Esophagus mucosa (tissue), 1 donor: ENCODE measurements around the gene EIF5. TPM values are rescaled to one million over a fixed set of nuclear protein-coding genes. Genes with fewer than 3 reads are reported as not detected.

ENCODE experiments used
- ATAC-seq: fragments of 200-7000 bp; cut with Tn5 transposase; one replicate; pipeline ENCODE4 v1.9.1; 2020
- total RNA-seq: library from RNA; stranded (reverse); gene quantifications from one replicate; pipeline ENCODE4 v1.2.4, GENCODE V29; 2023
- donor health status: DM: yes; HTN: yes; CAD: no.

EIF5 gene
- total RNA-seq, 1 donor from 2014 or later, result 253 TPM

DNA sequence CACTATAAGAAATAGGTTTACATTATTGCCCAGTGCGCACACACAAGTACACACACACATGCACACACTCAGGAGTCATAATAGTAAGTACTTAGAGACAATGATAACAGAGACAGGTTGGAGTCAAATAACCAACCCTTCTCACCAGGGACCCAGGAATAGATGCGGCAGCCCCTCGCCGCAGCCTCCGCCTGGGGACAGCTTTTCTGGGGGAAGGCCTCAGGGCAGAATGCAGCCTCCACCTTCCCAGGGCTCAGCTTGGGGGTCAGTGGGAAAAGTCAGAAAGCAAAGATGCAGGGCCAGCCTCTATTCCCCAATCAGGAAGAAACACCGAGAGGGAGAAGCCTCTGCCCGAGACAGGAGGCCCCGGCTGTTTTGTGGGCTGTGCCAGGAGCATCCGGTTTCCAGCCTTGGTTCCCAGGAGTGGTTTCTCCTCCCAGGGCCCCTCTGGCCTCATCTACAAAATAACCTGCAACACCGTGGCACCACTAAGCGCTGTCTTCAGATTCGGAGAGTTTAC is 23.4 kb upstream of the EIF5 start:
- no peak for ATAC-seq

DNA sequence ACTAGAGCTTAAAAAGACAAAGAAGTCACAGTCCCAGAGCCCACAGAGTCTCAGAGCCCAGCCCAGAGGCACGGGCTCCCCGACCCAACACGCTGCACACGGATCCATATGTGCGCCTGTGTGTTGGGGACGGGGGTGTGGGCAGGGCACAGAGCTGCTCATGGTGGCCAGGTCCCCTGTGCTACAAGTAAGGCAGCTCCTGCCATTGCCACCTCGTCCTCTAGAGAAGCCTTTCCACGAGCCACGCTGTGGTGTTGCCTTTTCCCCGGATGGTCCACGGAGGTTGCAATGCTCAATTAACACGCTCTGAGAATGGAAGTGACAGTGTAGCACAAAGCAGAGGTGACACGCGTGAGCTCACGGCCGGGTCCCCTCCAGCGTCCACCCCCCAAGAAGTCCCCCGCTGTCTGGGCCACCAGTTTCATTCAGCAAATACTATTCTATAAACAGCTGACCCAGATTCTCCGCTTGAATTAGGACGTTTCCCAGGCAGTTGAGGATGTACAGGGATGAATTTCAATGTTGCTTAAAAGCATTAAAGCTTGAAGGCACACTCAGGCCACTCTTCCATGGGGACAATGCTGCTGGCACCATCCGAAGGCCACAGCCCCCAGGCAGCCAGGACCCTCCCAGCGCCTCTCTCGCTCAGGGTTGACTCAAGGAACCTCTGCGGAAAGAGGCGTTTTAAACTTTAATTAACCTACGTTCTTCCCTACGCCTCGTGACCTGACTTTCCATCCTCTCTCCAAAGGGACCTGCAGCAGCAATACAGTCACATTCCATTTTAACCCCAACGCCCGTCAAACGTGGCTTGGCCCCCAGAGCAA is 22.7 kb upstream of the EIF5 start:
- no peak for ATAC-seq

DNA sequence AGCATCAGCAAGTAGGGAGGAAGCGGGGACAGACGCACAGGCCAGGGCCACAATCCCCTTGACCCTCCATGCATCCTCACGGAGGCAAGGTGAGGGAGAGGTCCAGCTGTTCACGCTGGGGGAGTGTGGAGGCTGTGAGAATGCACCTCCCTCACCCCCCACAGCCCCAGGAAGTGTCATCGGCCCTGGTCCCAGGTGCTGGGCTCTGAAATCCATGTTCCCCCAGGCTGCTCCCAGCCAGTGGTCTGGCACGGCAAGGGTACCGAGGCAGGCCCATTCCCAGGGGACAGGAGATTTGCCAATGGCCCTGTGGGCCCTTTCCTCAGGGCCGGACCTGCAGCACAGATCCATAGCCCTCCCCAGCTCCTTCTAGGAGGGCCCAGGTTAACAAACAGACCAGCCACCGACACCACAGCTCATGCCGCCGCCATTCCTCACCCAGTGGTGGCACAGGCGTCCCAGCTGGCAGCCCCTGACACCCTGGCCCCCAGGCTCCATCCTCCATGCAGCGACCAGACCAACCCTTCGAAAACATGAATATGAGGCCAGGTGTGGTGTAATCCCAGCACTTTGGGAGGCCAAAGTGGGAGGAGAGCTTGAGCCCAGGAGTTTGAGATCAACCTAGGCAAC is 21.9 kb upstream of the EIF5 start:
- no peak for ATAC-seq

DNA sequence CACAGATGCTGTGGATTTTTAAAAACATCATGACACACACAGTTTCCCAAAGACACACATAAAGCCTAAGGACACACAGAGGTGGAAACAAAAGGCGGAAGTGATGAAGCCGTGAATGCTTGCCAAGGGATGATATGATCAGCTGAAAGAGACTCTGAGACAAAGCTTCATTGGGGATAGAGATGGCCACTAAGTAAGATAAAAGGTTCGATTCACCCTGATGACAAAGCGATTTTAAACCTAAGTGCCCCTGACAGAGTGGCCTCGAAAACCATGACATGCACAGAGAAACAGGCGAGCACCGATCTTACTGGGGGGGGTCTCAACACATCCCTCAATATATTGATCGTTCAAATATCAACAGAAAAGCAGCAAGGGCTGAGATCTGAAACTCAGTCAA is 20.3 kb upstream of the EIF5 start:
- no peak for ATAC-seq

DNA sequence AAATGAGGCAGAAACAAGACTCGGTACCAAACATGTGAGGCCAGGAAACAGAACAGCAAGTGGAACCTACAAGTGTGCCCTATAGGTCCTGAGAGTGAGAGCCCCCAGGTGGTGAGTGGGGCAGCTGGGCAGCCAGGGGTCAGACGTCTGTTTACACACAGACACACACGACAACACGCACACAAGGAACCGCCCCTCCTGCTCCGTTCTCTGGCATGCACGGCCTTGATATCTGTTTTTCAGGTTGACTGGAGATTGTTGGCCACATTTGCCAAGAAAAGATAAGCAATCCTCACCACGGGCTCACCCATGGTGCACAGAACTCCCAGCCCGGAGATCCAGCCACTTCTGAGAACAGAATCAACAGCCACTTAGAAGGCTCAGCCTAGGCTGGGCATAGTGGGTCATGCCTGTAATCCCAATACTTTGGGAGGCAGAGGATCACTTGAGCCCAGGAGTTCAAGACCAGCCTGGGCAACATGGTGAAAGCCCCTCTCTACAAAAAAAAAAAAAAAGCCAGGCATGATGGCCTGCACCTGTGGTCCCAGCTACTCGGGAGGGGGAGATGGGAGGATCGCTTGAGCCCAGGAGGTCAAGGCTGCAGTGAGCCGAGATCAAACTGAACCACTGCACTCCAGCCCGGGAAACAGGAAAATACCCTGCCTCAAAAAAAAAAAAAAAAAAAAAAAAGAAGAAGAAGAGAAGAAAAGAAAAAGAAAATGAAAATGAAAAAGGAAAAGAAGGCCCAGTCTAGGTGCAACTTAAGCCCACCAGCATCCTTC is 19.4 kb upstream of the EIF5 start:
- no peak for ATAC-seq

DNA sequence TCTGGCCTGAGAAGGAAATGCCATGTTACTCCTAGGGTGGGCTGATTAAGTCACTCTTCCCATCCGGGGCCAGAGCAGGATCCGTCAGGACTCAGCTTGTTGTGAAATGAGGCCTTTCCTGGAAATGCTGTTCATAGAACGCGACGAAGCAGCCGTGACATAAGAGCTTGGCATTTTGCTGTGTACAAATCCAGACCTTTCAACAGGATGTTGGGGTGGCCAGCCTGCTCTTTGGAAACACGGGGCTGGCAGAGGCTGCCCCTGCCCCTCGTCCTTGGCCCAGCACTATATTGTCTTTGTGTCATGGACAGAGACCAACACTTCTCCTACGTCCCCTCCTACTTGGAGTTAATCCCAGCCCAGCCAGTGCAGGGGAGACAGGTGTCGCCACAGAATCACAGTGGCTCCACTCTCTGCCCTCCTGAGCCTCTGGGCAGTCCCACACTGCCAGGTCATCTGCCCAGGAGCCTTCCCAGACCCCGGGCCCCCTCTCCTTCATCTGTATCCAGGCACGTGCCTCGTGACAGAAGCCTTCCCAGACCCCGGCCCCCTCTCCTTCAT is 18.6 kb upstream of the EIF5 start:
- peak; percentile 39 for ATAC-seq

DNA sequence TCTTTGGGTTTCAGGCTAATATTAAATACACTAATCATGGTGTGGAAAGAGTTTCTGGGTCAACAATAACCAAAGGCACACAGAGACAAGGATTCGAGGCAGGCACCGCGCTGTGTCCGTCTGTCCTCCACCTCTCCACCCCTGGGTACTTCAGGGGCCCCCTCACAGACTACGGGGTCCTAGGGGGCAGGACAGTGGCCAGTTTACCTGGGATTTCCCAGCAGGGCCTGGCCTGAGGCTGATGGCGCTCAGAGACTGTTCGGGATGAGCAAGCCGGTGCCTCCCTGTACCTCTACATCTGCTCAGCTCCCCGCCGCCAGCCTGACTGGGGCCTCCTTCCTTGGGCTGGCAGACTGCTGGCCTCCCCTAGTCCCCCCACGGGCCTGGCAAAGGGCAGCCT is 18.1 kb upstream of the EIF5 start:
- ATAC-seq, result peak; percentile 23

DNA sequence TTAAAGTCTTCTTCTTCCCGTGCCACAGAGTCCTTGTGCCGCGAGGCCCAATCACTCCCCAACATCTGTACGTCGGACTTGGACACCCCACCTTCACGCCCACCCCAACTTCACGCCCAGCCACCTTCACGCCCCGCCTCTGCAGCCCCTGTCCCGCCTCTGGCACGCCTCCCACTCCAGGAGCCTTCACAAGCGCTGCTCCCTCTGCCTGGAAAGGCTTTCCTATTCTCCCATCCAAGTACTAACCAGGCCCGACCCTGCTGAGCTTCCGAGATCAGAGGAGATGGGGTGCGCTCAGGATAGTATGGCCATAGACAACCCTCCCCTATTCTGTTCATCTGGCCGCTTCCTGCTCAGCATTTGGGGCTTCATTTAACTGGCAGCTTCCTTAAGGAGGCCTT is 17.3 kb upstream of the EIF5 start:
- ATAC-seq, result no peak

DNA sequence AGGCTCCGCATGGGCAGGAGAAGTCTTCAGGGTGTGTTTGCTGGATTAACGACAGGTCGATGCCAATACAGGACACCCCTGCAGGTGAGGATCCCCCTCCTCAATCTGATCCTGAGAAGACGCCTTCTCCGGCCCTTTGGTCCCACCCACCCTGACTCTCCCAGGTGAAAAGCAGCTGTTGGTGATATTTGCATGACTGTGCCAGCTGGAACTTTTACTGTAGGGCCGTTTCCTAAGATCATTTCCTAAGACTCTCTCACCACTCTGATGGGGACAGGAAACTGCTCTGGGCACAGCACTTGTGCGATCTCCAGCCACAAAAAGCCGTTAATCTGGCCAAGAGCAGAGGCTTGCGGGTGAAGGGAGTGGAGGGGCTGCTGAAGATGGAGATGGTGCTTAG is 16.8 kb upstream of the EIF5 start:
- ATAC-seq, result no peak

DNA sequence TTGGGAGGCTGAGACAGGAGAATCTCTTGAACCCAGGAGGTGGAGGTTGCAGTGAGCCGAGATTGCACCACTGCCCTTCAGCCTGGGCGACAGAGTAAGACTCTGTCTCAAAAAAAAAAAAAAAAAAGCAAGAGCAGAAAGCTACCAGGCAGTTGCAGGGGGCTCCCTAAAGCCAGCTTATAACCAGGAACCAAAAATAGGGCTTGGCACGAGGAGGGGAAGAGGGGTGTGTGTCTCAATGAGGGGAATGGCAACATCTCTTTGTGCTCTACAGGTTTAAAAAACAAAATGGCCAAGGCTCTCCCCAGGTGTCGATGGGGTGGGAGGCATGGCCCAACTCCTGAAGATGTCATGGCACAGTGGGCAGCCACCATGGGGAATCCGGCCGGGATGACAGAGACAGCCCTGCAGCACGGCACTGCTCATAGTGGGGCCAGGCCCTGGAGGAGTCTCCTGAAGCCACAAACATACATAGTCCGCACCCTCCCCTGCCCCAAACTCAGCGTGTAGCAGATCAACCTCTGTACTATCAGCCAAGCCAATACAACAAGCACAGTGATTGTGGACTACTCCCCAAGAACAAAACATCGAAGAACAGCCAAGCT is 16.0 kb upstream of the EIF5 start:
- no peak for ATAC-seq

DNA sequence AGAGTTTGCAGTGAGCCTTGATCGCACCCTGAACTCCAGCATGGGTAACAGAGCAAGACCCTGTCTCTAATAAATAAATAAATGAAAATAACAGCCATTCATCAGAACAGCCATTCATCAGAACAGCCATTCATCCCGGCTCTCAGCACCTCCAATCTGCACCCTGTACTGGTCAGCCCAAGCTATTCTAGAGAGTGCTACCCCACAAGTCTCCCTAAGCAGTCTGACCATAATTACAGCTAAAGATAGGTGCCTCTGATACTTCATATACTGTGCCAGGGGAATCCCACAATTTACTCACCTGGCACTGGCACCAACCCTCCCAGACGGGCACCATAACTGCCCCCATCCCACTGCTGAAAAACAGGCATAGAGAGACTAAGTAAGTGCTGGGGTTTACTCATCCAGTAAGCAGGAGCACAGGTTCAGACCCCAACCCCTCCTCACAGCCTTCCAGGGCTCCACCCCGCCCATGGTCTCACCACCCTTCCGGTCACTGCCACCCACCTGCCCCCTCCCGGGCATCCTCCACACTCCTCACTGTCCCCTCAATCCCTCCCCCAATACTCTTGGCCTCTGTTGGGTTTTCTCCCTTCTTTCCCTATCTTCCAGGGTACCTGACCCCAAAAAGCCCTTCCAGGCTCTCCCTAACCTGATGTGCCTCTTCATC is 15.2 kb upstream of the EIF5 start:
- ATAC-seq, result no peak

DNA sequence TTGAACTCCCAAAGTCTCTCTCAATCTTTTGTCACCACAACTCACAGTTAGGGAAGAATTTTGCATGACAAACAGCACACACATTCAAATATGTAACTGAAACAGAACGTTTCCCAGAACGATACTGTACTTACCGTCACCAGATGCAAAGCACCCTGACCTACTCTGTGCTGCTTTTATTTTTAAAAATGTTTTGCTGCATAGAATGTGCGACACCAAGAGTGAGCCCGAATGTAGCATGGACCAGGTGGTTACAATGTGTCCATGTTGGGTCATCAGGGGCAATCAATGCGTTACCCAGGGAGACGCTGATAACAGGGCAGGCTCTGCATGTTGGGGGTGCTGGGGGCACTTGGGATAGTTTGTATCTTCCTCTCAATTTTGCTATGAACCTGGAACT is 14.6 kb upstream of the EIF5 start:
- no peak for ATAC-seq

DNA sequence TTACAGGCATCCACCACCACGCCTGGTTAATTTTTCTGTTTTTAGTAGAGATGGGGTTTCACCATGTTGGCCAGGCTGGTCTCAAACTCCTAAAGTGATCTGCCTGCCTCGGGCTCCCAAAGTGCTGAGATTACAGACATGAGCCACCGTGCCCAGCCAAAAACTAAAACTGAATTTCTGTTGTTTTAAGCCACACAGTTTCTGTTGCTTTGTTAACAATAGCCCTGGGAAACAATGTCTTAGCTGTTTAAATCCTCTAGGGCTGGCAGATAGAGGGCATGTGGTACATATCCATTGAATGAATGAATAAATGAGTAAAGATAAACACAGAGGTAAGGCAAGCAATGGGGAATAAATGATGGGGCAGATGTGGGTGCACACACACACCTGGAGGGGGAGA is 8.0 kb upstream of the EIF5 start:
- no peak for ATAC-seq

DNA sequence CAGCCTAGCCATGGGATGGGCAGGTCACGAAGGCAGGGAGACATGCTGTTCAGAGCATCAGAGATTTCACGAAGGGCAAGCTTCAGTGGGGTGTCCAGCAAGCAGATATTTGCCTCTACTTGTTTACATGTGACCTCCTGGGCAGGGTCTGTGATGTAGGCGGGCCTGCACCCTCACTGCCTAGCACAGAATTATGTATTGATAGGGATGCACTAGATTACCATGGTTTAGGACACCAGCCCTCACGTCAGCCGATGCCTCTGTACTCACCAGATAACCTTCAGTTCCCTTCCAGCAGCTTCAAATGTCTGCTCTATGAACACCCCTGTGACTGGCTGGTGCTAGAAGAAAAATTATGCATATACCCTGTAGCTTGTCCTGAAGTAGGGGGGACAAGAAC is 5.1 kb upstream of the EIF5 start:
- no peak for ATAC-seq

DNA sequence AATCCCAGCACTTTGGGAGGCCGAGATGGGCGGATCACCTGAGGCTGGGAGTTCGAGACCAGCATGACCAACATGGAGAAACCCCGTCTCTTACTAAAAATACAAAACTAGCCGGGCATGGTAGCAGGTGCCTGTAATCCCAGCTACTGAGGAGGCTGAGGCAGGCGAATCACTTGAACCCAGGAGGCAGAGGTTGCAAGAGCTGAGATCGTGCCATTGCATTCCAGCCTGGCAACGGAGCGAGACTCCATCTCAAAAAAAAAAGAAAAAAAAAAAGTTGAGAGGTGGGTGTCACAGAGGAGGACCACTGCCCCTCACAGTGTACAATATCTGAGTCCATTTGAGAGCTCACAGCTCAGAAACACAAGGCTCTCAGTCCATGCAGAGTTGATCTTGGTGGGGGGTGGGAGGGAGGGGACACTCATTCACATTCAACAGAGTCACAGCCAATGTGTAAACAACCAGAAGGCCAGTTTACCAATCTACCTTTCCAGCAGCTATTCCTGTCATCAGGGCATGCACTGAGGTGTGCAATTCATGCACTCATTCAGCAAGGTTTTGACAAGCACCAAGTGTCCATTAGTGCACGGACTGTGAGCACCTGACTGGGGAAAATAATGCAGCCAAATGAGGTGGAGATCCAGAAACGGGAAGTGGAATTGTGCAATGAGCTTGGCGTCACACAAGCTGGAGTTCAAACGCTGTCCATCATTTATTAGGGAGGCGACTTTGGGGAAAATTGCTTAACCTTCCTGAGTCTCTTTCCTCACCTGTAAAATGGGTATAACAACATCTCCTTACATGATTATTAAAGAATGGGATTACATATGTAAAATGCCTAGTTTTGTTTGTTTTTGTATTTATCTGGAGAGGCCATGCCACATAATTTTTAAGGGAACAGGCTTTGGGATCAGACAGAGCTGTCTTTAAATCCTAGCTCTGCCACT is 4.4 kb upstream of the EIF5 start:
- no peak for ATAC-seq

DNA sequence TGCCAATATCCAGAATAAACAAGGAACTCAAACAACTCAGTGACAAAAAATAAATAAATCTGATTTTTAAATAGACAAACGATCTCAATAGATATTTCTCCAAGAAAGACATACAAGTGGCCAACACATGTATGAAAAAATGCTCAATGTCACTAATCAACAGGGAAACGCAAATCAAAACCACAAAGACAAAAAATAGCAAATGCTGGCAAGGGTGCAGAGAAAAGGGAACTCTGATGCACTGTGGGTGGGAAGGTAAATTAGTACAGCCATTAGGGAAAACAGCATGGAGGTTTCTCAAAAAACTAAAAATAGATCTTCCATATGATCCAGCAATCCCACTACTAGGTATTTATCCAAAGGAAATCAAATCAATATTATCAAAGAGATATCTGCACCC is 3.5 kb upstream of the EIF5 start:
- no peak for ATAC-seq

DNA sequence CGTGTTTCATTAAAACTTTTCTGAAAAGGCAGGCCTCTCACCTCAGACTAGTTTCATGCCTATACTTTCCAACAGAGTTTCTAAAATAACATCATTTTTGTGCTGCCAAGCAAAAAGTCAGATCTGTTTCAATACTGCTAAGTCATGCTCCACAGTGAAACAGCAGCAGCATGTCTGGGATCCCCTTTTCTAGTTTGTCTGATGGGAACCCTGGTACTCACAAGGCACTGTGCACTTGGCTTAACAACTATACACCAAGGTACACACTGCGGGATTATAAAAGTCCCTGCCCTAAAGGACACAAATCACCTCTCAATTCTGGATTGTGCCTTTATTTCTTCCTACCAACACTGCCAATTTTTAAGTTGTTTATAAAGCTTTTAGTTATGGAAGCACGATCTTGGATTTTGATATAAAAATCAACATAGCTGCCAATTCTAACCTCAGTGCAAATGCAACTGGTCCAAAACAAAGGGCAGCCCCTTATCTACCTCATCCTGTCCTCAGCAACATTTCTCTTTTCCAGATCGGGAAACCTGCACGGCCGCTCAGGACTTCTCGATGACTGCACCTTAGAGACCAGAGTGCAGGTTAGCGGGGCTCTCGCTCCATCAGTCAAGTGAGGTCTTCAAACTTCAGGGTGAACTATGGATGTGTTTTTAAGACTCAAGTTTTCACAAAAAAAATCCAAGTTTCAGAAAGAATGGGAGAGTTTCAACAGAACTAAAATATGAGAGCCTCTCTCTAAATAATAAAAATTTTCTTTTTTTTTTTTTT is 1.7 kb upstream of the EIF5 start:
- no peak for ATAC-seq

DNA sequence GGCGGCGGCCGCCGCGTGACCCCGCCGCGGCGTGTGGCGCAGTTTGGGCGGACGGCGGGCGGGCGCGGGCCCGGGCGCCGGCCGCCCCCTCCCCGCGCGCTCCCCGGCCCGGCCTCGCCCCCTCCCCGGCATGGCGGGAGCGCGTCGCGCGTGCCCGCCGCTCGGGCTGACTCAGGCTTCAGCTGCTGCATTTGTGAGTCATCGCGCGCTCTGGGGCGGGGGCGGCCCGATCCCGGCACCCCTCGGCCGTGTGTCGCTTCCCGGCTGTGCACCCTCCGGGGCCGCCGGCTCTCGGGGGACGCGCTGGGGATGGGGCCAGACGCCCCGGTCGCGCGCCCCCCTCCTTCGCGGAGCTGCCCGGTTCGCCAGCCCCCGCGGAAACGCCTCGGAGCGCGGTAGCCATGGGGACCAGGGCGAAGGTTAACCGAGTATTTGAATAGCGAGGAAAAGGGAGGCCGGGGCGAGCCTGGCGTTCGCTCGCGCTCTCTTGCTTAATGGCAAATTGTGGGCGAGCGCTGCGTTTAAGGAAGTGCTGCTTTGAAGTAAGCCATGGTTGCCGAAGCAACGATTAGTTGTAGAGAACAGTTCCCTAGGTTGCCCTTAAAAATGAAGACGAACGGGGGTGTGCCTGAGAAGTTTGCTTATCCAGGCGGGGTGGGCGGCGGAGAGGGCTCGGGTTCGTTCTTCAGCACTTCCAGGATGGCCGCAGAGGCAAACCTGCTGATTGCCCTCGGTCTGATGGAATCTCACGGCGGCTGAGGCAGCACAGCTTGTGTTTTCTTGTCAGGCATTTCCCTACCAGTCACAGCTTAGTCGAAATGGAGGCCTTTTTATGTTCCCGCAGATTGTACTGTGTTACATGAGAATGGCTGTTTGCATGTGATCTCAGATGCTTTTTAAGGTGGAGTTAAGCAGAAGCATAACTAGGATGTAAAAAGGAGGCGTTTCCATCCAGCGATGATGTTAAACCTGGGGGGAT is 896 bp downstream of the EIF5 start:
- peak; percentile 60 for ATAC-seq

DNA sequence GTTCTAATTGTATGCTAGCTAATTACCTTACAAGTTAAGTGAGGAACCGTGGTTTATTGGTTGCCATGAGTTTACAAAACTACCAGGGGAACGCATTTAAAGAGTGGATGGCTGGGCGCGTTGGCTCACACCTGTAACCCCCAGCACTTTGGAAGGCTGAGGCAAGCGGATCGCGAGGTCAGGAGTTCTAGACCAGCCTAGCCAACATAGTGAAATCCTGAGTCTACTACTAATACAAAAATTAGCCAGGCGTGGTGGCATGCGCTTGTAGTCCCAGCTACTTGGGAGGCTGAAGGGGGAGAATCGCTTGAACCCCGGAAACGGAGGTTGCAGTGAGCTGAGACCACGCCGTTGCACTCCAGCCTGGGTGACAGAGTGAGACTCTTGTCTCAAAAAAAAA is 2.2 kb downstream of the EIF5 start:
- no peak for ATAC-seq
